HG03066 (cell line): ENCODE data around the gene CDC5L.
"Not testable (repeated sequence)": the region's sequence is repeated elsewhere in the genome, so short reads cannot be mapped to it uniquely, and the experiment has no call there.

ENCODE experiments used
- ATAC-seq: cut with Tn5 transposase; IDR thresholded peaks from one replicate; pipeline ENCODE4 v1.9.1; 2021; ENCODE audit warnings: low read depth; ENCODE audit not compliant: unreplicated experiment

The CDC5L gene

GRCh38 chr6:44449181-44449580 lies 61.7 kb downstream of the CDC5L start:
- not testable (repeated sequence) for ATAC-seq

GRCh38 chr6:44451803-44452695 lies 64.5 kb downstream of the CDC5L start:
- no peak for ATAC-seq

- no peak for ATAC-seq
These were observed 65.2 kb downstream of the CDC5L start for GRCh38 chr6:44452725-44453124.

GRCh38 chr6:44453146-44453545 lies 65.6 kb downstream of the CDC5L start:
- no peak for ATAC-seq

- ATAC-seq, result no peak
These were observed 66.7 kb downstream of the CDC5L start for GRCh38 chr6:44454198-44454597.

- no peak for ATAC-seq
These were observed 68.8 kb downstream of the CDC5L start for GRCh38 chr6:44456070-44456965.

- ATAC-seq, result no peak
These were observed 69.4 kb downstream of the CDC5L start for GRCh38 chr6:44456966-44457292.

- ATAC-seq, result no peak
These were observed 70.1 kb downstream of the CDC5L start for GRCh38 chr6:44457596-44457995.

- ATAC-seq, result no peak
These were observed 71.0 kb downstream of the CDC5L start for GRCh38 chr6:44458551-44458950.

GRCh38 chr6:44462335-44462734 lies 74.8 kb downstream of the CDC5L start:
- no peak for ATAC-seq

GRCh38 chr6:44462797-44463727 lies 75.6 kb downstream of the CDC5L start:
- ATAC-seq, result no peak

GRCh38 chr6:44463728-44464450 lies 76.4 kb downstream of the CDC5L start:
- ATAC-seq, result no peak

- ATAC-seq, result no peak
These were observed 77.2 kb downstream of the CDC5L start for GRCh38 chr6:44464527-44465310.

- ATAC-seq, result no peak
These were observed 79.4 kb downstream of the CDC5L start for GRCh38 chr6:44466955-44467354.

- no peak for ATAC-seq
These were observed 81.3 kb downstream of the CDC5L start for GRCh38 chr6:44468835-44469234.

- no peak for ATAC-seq
These were observed 82.6 kb downstream of the CDC5L start for GRCh38 chr6:44470115-44470464.

- ATAC-seq, result no peak
These were observed 83.2 kb downstream of the CDC5L start for GRCh38 chr6:44470746-44471145.

GRCh38 chr6:44471271-44471981 lies 83.9 kb downstream of the CDC5L start:
- no peak for ATAC-seq
